NCI-H1417 (cell line): ENCODE measurements around the gene CNOT6L.
"Not testable (repeated sequence)": the region's sequence is repeated elsewhere in the genome, so short reads cannot be mapped to it uniquely, and the experiment has no call there.

ENCODE experiments used
- DNase-seq, 3 experiments: peaks; one replicate each; lab custom pipeline; 2025; lab: John Stamatoyannopoulos, UW

Gene CNOT6L

GRCh38 chr4:77782102-77782835 is 36.9 kb downstream of the CNOT6L start:
- no peak for DNase-seq

- not testable (repeated sequence) for DNase-seq
Measured at GRCh38 chr4:77780762-77781161, 38.4 kb downstream of the CNOT6L start.

GRCh38 chr4:77777135-77777807 is 41.9 kb downstream of the CNOT6L start:
- no peak for DNase-seq

DNA sequence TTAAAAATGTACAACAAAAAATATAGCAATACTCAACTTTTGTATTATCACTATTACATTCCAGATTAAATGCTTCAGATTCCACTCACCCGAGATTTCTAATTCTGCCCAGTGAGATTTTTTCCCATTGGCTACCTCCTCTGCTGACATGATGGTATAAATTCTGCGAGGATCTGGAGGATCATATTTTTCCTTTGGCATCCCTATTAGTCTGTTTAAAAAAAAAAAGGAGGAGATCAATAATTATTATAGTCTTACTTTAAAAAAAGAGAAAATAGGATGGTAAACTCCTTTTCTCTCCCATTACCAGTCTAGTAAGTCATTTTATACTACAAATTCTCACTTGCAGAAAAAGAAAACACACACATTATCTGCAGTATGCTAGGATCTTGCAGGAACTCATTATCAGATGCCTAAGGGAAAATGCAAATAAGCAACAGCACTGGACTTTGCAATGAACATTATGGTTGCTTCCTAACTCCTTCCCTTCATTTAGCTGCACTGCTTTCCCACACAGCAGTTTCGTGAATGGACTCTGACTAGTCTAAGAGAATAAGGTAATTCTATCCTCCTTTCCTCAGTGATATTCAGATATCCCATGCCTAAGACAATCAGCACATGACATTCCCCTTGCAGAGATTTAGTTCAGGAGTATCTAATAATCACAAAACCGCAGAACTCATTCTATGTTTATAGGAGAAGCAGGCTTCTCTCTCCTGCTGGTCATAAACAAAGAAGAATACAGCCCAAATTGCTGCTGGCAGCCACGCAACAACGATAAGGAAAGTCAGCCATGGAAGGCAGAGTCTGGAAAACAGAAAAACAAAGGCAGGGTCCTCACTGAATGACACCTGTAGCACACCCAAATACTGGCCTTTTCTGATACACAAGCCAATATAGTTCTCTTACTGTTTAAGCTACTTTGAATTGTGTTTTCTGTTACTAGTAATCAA is 42.7 kb downstream of the CNOT6L start:
- DNase-seq, result peak in 2 of 3 experiments; percentile 0 to 6

DNA sequence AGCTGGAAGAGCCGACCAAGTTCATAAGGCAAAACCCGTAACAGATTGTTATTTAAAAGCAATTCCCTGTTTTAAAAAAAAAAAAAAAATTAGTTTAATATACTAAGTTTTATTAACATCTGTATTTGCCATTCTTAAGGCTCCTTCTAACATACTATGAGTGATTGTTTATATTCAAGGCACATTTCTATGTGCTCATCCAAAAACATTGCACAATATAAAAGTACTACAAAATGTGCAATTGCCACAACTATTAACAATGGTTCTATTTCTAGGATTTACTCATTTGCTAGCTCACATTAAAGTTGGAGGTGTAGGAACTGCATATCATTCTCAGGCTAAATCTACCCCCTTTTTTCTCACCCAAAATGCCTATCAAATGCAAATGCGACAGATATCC is 46.1 kb downstream of the CNOT6L start:
- no peak for DNase-seq

DNA sequence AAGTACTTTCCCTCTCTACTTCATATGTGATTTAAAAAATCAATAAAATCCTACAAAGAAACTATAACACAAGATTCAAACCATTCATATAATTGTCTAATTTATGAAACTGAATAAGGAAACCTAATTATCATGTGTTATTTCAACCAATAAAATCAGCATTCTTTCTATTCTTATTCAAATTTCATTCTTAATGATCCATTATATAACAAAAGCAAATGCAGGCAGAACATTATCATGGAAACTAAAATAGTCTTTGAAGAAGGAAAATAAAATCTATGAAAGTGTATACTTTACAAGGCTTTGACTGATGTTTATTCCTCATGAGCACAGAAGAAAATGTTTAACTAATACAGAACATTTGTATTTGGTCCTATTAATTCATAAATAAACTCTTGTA is 47.6 kb downstream of the CNOT6L start:
- no peak for DNase-seq

- DNase-seq, result no peak
Measured at GRCh38 chr4:77765720-77766119, 53.4 kb downstream of the CNOT6L start.

DNA sequence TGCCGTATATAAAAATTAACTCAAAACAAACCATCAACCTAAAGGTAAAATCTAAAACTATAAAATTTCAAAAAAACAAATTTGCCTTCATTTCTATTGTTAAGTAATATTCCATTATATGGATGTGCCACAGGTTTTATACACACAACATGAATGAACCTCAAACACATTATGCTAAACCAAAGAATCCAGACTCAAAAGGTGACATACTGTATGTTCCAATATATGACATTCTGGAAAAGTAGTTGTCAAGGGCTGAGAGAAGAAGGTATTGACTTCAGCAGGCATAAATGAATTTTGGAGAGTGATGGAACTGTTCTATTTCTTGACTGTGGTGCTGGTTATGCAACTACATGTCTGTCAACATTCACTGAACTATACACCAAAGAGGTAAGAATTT is 56.6 kb downstream of the CNOT6L start:
- DNase-seq, result no peak

GRCh38 chr4:77761595-77761994 is 57.6 kb downstream of the CNOT6L start:
- DNase-seq, result no peak

- no peak for DNase-seq
Measured at GRCh38 chr4:77758804-77759203, 60.4 kb downstream of the CNOT6L start.

DNA sequence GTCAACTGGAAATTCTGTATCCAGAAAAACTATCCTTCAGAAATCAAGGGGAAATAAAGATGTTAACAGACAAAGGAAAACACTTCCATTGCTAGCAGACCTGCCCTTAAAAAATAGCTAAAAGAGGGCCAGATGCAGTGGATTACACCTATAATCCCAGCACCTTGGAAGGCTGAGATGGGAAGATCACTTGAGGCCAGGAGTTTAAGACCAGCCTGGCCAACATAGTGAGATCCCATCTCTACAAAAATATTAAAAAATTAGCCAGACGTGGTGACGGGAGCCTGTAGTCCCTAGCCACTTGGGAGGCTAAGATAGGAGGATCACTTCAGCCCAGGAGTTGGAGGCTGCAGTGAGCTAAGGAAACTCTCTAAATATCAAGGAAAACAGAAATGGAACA is 67.4 kb downstream of the CNOT6L start:
- no peak for DNase-seq

DNA sequence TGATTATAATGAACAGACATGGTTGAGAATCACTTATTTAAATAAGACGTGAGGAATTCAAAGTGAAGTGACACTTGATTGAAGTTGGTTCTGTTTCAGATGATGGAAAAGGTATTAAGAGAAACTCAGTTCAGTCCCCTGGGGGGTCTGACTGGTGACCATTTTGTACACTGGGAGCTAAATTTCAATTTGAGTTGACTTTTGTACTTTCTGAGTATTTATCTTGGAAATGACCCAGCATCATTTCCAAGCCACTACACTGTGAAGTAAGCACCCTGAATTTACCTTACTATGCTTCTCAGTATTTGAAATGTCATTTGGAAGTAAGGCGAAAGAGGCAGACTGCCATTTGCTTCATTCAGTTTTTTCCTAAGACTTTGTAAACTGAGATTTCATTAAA is 73.4 kb downstream of the CNOT6L start:
- no peak for DNase-seq

GRCh38 chr4:77742054-77742453 is 77.1 kb downstream of the CNOT6L start:
- no peak for DNase-seq

DNA sequence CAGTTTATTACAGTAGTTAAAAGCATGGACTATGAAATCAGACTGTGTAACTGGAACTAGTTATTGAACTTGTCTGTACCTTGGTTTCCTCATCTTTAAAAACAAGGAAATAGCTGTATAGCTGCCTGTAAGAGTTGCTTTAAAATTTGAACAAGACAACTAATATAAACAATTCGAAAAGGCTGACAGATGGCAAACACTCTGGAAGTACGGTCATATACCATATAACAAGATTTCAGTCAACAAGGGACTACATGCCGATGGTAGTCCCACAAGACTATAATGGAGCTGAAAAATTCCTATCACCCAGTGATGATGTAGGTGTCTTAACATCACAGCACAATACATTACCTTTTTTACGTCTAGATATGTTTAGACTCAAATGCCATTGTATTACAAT is 78.7 kb downstream of the CNOT6L start:
- no peak for DNase-seq

- no peak for DNase-seq
Measured at GRCh38 chr4:77734928-77735327, 84.2 kb downstream of the CNOT6L start.

DNA sequence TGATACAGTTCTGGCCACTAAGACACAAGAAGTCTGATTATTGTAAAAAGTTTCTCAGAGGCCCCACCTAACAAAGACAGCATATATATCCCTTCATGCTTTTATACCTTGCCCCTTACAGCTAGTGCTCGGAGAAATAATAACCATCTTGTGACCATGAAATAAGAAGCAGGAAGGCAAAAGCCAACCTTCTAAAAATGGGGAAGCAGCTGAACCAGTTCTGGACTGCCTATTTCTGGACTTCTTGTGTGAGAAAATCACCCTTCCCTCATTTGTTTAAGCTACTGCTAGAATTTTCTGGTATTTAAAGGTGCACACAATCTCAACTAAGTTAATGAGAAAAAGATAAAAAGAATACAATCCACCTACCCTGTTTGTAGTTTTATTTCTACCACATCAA is 87.5 kb downstream of the CNOT6L start:
- DNase-seq, result no peak

GRCh38 chr4:77728420-77728819 is 90.7 kb downstream of the CNOT6L start:
- DNase-seq, result no peak

- DNase-seq, result no peak
Measured at GRCh38 chr4:77721073-77721472, 98.1 kb downstream of the CNOT6L start.

GRCh38 chr4:77718500-77718899 is 100.7 kb downstream of the CNOT6L start:
- DNase-seq, result not testable (repeated sequence)

DNA sequence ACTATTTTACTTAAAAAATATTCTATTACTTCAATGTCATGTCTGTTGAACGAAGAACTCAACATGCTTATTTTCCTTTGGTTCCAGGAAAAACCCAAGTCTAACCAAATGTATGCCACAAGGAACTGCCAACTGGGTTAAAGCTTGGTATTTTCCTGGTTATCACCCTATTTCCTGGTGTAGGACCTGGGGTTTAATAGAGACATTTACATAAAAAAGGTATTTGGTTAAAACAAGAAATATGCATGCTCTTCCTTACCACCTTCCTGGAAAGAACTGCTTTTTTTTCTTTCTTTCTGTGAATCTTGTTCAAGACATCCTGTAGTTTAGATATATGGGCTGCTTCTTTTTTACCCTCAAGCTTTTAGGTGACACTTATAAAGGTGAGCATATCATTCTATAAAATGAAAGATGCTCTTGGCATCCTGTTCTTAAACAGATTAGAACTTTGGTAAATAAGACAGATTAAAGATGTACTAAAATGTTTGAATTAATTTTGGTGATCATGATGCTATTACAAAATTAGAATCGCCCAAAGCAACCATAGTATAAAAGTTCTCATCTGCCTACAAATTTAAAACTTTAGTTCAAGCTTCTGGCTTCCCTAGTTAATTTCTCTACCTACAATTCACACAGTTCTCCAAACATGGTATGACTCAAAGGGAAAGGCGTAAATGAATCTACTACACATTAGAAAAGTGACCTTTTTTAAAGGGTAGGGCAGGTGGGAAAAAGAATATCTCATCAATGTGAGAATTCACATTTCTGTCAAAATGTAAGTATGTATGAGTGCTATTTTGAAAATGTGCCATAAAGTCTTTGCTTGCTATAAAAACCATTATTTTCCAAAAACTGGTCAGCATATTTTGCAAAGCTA is 103.5 kb downstream of the CNOT6L start:
- no peak for DNase-seq

DNA sequence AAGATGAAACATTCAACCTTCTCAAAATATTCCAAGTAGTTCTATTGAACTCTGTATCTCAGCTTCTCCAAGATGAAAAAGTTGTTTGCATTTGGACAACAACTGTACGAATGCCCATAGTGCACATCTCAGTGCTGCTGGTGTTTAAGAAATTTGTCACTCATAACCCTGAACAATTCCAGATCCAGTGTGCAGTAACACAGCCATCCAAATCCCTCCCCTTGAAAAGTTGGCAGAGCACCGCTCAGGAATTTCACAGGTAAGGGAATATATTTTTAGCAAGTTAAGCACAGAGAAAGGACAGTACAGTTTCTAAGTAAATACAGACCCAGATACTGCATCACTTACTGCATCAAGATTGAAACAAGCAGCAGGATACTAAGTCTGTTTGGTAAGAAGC is 104.7 kb downstream of the CNOT6L start:
- no peak for DNase-seq

DNA sequence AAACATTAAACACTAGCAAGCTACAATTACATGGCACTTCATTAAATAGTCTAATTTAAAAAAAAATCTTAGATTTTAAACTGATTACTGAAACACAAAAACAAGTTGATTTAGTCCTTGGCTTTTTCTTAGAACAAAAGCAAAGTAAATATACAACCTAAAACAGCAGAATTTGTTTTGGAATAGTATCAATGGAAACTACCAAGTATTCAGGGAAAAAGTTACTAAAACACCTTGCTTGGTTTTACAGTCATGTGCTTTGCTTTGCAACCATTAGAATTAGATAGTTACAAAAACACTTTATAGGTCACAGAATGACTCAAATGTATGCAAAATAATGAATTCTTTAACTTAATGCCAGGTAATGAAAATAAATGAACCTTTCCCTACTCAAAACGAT is 105.3 kb downstream of the CNOT6L start:
- DNase-seq, result no peak
